H1 (cell line): Measurements from ENCODE around the gene SLC25A21. TPM values are rescaled to one million over a fixed set of nuclear protein-coding genes. Genes with fewer than 3 reads are reported as not detected.

Source experiments
- CTCF ChIA-PET: fragments of 300-600 bp; sonication (Branson Sonifier 250); formaldehyde crosslinking; loops from one replicate; lab custom pipeline; 2021; ENCODE audit not compliant: partially characterized antibody; lab: Charles Lee
- POLR2A ChIA-PET: fragments of 300-600 bp; sonication (Branson Sonifier 250); formaldehyde crosslinking; loops from one replicate; lab custom pipeline; 2021; ENCODE audit warnings: inconsistent platforms; ENCODE audit not compliant: partially characterized antibody; lab: Charles Lee
- DNase-seq, 2 experiments: peaks; one replicate each; pipeline versions ENCODE4 v3.0.0 to v3.0.0-alpha.2; 2010 to 2022; ENCODE audit warnings: low spot score in 2 of 2, low read depth in 1 of 2, mixed read lengths in 1 of 2
- FAIRE-seq: peaks from 2 replicates; lab custom pipeline; 2011; peaks lifted over from hg19 to GRCh38; lab: Jason Lieb, UNC
- H2AFZ ChIP-seq: 2 replicates; pipeline ENCODE4 v1.8.1; 2012; ENCODE audit warnings: low read length, inconsistent platforms
- H2AK5ac ChIP-seq: 2 replicates; pipeline ENCODE4 v1.6.1; 2013; ENCODE audit warnings: low read depth, low read length
- H2BK120ac ChIP-seq: replicated peaks from 2 replicates; pipeline ENCODE3; 2013; ENCODE audit warnings: low read depth, low read length, inconsistent platforms
- H2BK12ac ChIP-seq: 2 replicates; pipeline ENCODE4 v1.6.1; 2013; ENCODE audit warnings: low read depth, low read length
- H2BK15ac ChIP-seq: 2 replicates; pipeline ENCODE4 v1.6.1; 2013; ENCODE audit warnings: low read length
- H2BK20ac ChIP-seq: 2 replicates; pipeline ENCODE4 v1.6.1; 2013; ENCODE audit warnings: low read length
- H2BK5ac ChIP-seq: 2 replicates; pipeline ENCODE4 v1.6.1; 2013; ENCODE audit warnings: low read depth, low read length
- H3K14ac ChIP-seq: 2 replicates; pipeline ENCODE4 v1.6.1; 2013; ENCODE audit warnings: inconsistent platforms; ENCODE audit not compliant: insufficient read length
- H3K18ac ChIP-seq: 2 replicates; pipeline ENCODE4 v1.6.1; 2013; ENCODE audit warnings: low read length; ENCODE audit errors: extremely low read depth
- H3K23ac ChIP-seq: 2 replicates; pipeline ENCODE4 v1.6.1; 2013; ENCODE audit warnings: inconsistent platforms; ENCODE audit not compliant: insufficient read length
- H3K23me2 ChIP-seq: 2 replicates; pipeline ENCODE4 v1.6.1; 2013; ENCODE audit warnings: low read depth, low read length
- H3K27ac ChIP-seq: 2 replicates; pipeline ENCODE4 v1.6.1; 2011; ENCODE audit warnings: low read depth, low read length, inconsistent platforms
- H3K27me3 ChIP-seq, 4 experiments: replicated peaks in 1 of 4; 1 replicate in 1 of 4; 2 replicates in 3 of 4; pipeline versions ENCODE4 v1.6.1 to v1.8.1; 2011 to 2013; ENCODE audit warnings: low read length in 3 of 4, mild to moderate bottlenecking in 3 of 4, inconsistent platforms in 2 of 4, mixed read lengths in 2 of 4, moderate library complexity in 1 of 4; ENCODE audit not compliant: control insufficient read depth in 3 of 4, insufficient read depth in 3 of 4; ENCODE audit errors: extremely low read depth in 1 of 4
- H3K36me3 ChIP-seq, 4 experiments: 2 replicates each; pipeline versions ENCODE4 v1.6.1 to v1.8.1; 2011 to 2013; ENCODE audit warnings: mild to moderate bottlenecking in 4 of 4, low read length in 3 of 4, moderate library complexity in 2 of 4, control low read depth in 1 of 4, inconsistent platforms in 1 of 4; ENCODE audit not compliant: insufficient read depth in 4 of 4, control insufficient read depth in 2 of 4
- H3K4ac ChIP-seq: replicated peaks from 2 replicates; pipeline ENCODE3; 2013; ENCODE audit warnings: low read length, low read depth, mixed read lengths, inconsistent platforms; ENCODE audit not compliant: insufficient read length
- H3K4me1 ChIP-seq, 4 experiments: replicated peaks in 1 of 4; 1 replicate in 1 of 4; 2 replicates in 3 of 4; pipeline versions ENCODE4 v1.6.1 to v1.8.1; 2011 to 2013; ENCODE audit warnings: low read length in 3 of 4, inconsistent platforms in 2 of 4, mixed read lengths in 1 of 4; ENCODE audit not compliant: insufficient read depth in 4 of 4, control insufficient read depth in 3 of 4
- H3K4me2 ChIP-seq, 2 experiments: 2 replicates each; pipeline versions ENCODE4 v1.6.1 to v1.8.1; 2011 to 2013; ENCODE audit warnings: low read depth in 2 of 2, low read length in 2 of 2, control low read depth in 1 of 2, inconsistent platforms in 1 of 2, mild to moderate bottlenecking in 1 of 2; ENCODE audit not compliant: insufficient read depth in 1 of 2
- H3K4me3 ChIP-seq, 4 experiments: fragments of 200-600, 300-600 bp in 1 of 4; sonication (generic), shearing (Covaris generic), sonication (Bioruptor Twin) in 1 of 4; 2 replicates each; pipeline versions ENCODE4 v1.5.1 to v1.8.1; 2011 to 2016; ENCODE audit warnings: low read length in 4 of 4, low read depth in 3 of 4, control low read depth in 2 of 4, inconsistent platforms in 2 of 4, mild to moderate bottlenecking in 2 of 4, mixed read lengths in 1 of 4, moderate library complexity in 1 of 4; ENCODE audit not compliant: insufficient read depth in 2 of 4; ENCODE audit errors: extremely low read depth in 1 of 4
- H3K56ac ChIP-seq: replicated peaks from 2 replicates; pipeline ENCODE3; 2013; ENCODE audit warnings: low read depth, mild to moderate bottlenecking, mixed read lengths, low read length, inconsistent platforms; ENCODE audit not compliant: insufficient read length
- H3K79me1 ChIP-seq: 2 replicates; pipeline ENCODE4 v1.6.1; 2013; ENCODE audit warnings: low read depth, low read length, control low read depth
- H3K79me2 ChIP-seq, 2 experiments: 2 replicates each; pipeline versions ENCODE4 v1.6.1 to v1.8.1; 2012 to 2013; ENCODE audit warnings: low read length in 2 of 2, mild to moderate bottlenecking in 2 of 2, inconsistent platforms in 1 of 2; ENCODE audit not compliant: insufficient read depth in 2 of 2, control insufficient read depth in 1 of 2
- H3K9ac ChIP-seq, 4 experiments: replicated peaks in 1 of 4; 1 replicate in 1 of 4; 2 replicates in 3 of 4; pipeline versions ENCODE4 v1.6.1 to v1.8.1; 2011 to 2013; ENCODE audit warnings: low read depth in 3 of 4, low read length in 3 of 4, control low read depth in 2 of 4, mild to moderate bottlenecking in 2 of 4, moderate library complexity in 2 of 4, inconsistent platforms in 1 of 4; ENCODE audit errors: extremely low read depth in 1 of 4
- H3K9me3 ChIP-seq, 2 experiments: 2 replicates each; pipeline versions ENCODE4 v1.6.1 to v1.8.1; 2012 to 2013; ENCODE audit warnings: mild to moderate bottlenecking in 2 of 2, moderate library complexity in 2 of 2, control low read depth in 1 of 2, inconsistent platforms in 1 of 2, low read depth in 1 of 2, low read length in 1 of 2, mixed read lengths in 1 of 2; ENCODE audit not compliant: insufficient read depth in 2 of 2
- H4K20me1 ChIP-seq, 2 experiments: replicated peaks in 1 of 2; 2 replicates each; pipeline versions ENCODE3 to v1.8.1; 2011 to 2013; ENCODE audit warnings: inconsistent platforms in 2 of 2, low read length in 2 of 2, mild to moderate bottlenecking in 1 of 2; ENCODE audit not compliant: insufficient read depth in 2 of 2, control insufficient read depth in 1 of 2
- H4K5ac ChIP-seq: 2 replicates; pipeline ENCODE4 v1.6.1; 2013; ENCODE audit warnings: low read length, low read depth, mixed read lengths, inconsistent platforms; ENCODE audit not compliant: insufficient read length
- H4K8ac ChIP-seq: 2 replicates; pipeline ENCODE4 v1.8.0; 2013; ENCODE audit warnings: mild to moderate bottlenecking, moderate library complexity, low read length, inconsistent platforms; ENCODE audit not compliant: insufficient read depth; ENCODE audit errors: extremely low read depth
- H4K91ac ChIP-seq: replicated peaks from 2 replicates; pipeline ENCODE3; 2013; ENCODE audit warnings: low read length, mixed read lengths, inconsistent platforms; ENCODE audit not compliant: insufficient read length
- BRCA1 ChIP-seq: IDR thresholded peaks from 2 replicates; pipeline ENCODE4 v1.6.1; 2012; ENCODE audit warnings: low read depth, low read length, improper control_type of control experiment
- CBX8 ChIP-seq: fragments of 300-800, 300-1000 bp; sonication (generic); IDR thresholded peaks from 2 replicates; pipeline ENCODE4 v1.7.1; 2016; ENCODE audit warnings: low read depth, low read length, borderline replicate concordance
- GTF2F1 ChIP-seq: IDR thresholded peaks from 2 replicates; pipeline ENCODE4 v1.6.1; 2012; ENCODE audit warnings: low read depth, low read length, improper control_type of control experiment, borderline replicate concordance
- HDAC6 ChIP-seq: IDR thresholded peaks from one replicate; pipeline ENCODE4 v1.7.1; 2012; ENCODE audit warnings: low read depth, mild to moderate bottlenecking, inconsistent platforms, low read length, moderate library complexity
- POU5F1 ChIP-seq: IDR thresholded peaks from 2 replicates; pipeline ENCODE4 v1.6.1; 2011; ENCODE audit warnings: low read depth, mild to moderate bottlenecking, low read length, moderate library complexity
- RBBP5 ChIP-seq: IDR thresholded peaks from 2 replicates; pipeline ENCODE4 v1.7.1; 2012; ENCODE audit warnings: low read depth, mild to moderate bottlenecking, inconsistent platforms, low read length, moderate library complexity, borderline replicate concordance
- SP4 ChIP-seq: IDR thresholded peaks from 2 replicates; pipeline ENCODE4 v1.6.1; 2012; ENCODE audit warnings: low read length, inconsistent platforms
- TAF1 ChIP-seq: IDR thresholded peaks from 2 replicates; pipeline ENCODE4 v1.6.1; 2011; ENCODE audit warnings: mild to moderate bottlenecking, low read depth, low read length
- ZNF274 ChIP-seq: IDR thresholded peaks from 2 replicates; pipeline ENCODE4 v1.7.0; 2012; ENCODE audit warnings: low read length, borderline replicate concordance; ENCODE audit errors: extremely low read depth
- WGBS, 2 experiments: shearing (Covaris generic) in 1 of 2; methylation state at CpG; one replicate each; pipeline versions ENCODE4 v1.1.6 to v1.1.7; 2013 to 2015; ENCODE audit warnings: low lambda C conversion rate in 2 of 2, mixed read lengths in 2 of 2, inconsistent platforms in 1 of 2, low coverage in 1 of 2, missing lambda C conversion rate in 1 of 2; ENCODE audit not compliant: insufficient replicate concordance in 2 of 2, insufficient coverage in 1 of 2, insufficient read length in 1 of 2; ENCODE audit errors: extremely low coverage in 1 of 2, missing lambda C conversion rate in 1 of 2; 5-methylcytosine and 5-hydroxymethylcytosine counted together
- polyA plus RNA-seq, 7 experiments: library from polyadenylated mRNA; depleted of rRNA in 3 of 7; stranded (reverse) in 5 of 7; unstranded in 2 of 7; fragments of >200 nt in 5 of 7; fragments of 200-250 nt in 2 of 7; gene quantifications; 1 replicate in 5 of 7; 2 replicates in 1 of 7; 4 replicates in 1 of 7; pipeline versions ENCODE4 v1.2.1 to v1.2.3, GENCODE V29; 2011 to 2013; ENCODE audit warnings: missing spikeins in 2 of 7, mixed read lengths in 2 of 7
- total RNA-seq: library from RNA; stranded (reverse); fragmentation: NEBNext Ultra II Directional; extraction: Animal tissue kit (Norgen Biotek cat#: 25700); gene quantifications from 2 replicates; pipeline ENCODE4 v1.2.1, GENCODE V29; 2021
- TF ChIP-seq, protein P1 (sequence below): IDR thresholded peaks from 2 replicates; pipeline ENCODE4 v1.6.1; 2012; ENCODE audit warnings: inconsistent platforms

SLC25A21 gene
- total and polyA plus RNA-seq, 2 of the 8 experiments (the other 6 are each of a cell fraction or from before 2014, with no cell fraction given) = 6.9 to 15.7 TPM

DNA sequence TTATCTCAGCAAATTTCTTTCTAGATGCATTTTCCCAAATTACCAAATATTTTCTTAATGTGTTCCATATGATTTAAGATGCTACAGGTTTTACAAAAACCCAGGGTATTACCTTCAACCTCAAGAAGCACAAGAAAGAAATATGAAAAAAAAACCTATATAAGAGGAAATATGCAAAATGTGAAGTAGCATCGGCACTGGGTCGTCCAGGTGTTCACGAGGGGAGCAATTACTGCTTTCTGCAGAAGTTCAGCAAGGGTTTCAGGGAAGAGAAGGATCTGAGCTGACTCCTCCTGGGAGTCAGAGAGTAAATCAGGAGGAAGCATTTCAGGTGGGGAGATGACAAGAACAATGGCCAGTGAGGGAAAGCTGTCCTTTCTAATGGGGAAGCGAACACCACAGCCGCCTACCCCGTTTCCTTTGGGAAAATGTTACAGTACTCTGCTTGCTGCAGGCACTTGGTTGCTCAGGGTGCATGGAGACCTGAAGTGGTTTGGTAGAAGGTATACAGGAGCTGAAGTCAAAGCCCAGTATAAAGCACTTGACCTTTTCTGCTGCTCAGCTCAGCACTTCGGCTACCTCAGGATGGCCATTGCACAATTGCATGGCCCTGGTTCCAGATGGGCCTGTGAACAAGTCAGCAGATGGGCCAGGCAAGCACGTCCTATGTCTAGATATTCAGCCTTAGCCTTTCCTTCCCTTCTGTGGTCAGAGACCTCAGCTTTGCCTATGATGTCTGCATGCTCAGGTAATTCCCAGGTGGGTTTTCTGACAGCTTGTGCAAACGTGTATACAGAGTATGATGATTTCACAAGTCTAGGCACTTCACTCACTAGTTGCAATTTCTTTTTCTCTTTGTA lies 355.1 kb downstream of the SLC25A21 start:
- no peaks in the 10 kb centered on the region for H3K9me3 ChIP-seq
- no peak overlapping the region for H2BK20ac ChIP-seq
- no peak overlapping the region for H3K14ac ChIP-seq
- no peaks in the 10 kb centered on the region for H4K20me1 ChIP-seq
- H2AK5ac ChIP-seq = no peak overlapping the region
- no peaks in the 10 kb centered on the region for H3K4me1 ChIP-seq
- H4K8ac ChIP-seq = no peak overlapping the region
- FAIRE-seq (no peak), DNase-seq (no peak)
- no peak overlapping the region for H3K9ac ChIP-seq
- H2AFZ ChIP-seq = no peak overlapping the region
- H3K79me2 ChIP-seq = no peaks in the 10 kb centered on the region
- H2BK15ac ChIP-seq = no peak overlapping the region
- H3K27ac ChIP-seq = no peak overlapping the region
- no peak overlapping the region for H3K4ac ChIP-seq
- H4K91ac ChIP-seq = no peak overlapping the region
- H3K79me1 ChIP-seq = no peaks in the 10 kb centered on the region
- no peaks in the 10 kb centered on the region for H3K27me3 ChIP-seq
- POLR2A ChIA-PET = no interaction called here
- no peaks in the 10 kb centered on the region for H3K36me3 ChIP-seq
- no peak overlapping the region for H2BK12ac ChIP-seq
- no peak overlapping the region for H3K56ac ChIP-seq
- 88% methylated on average over 9 of the region's 9 CpGs; no CpG with 5 or more reads in 1 of the 2 experiments for WGBS, 2 experiments
- no peak overlapping the region for H3K4me2 ChIP-seq
- H2BK120ac ChIP-seq = no peak overlapping the region
- TF ChIP-seq HDAC6 (no peak), BRCA1 (no peak), RBBP5 (no peak), CBX8 (no peak), GTF2F1 (no peak), SP4 (no peak), TAF1 (no peak), ZNF274 (no peak), POU5F1 (no peak)
- TF ChIP-seq, protein P1, sequence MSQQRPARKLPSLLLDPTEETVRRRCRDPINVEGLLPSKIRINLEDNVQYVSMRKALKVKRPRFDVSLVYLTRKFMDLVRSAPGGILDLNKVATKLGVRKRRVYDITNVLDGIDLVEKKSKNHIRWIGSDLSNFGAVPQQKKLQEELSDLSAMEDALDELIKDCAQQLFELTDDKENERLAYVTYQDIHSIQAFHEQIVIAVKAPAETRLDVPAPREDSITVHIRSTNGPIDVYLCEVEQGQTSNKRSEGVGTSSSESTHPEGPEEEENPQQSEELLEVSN = no peak
- no peak overlapping the region for H3K18ac ChIP-seq
- H2BK5ac ChIP-seq = no peak overlapping the region
- H3K23me2 ChIP-seq = no peaks in the 10 kb centered on the region
- no peak overlapping the region; a peak in 1 of 8 replicates for H3K4me3 ChIP-seq
- H4K5ac ChIP-seq = no peak overlapping the region
- CTCF ChIA-PET = interaction anchor here (1.0 to 1.5 kb wide), 6 partner anchors 7 to 124 kb away, joined by 3 to 5 read pairs (median 3); no protein-coding TSS in a partner anchor
- no peak overlapping the region for H3K23ac ChIP-seq
